Liver (tissue), 9 donors: ENCODE measurements around the gene SMAD6. TPM values are rescaled to one million over a fixed set of nuclear protein-coding genes. Genes with fewer than 3 reads are reported as not detected.

Experiments
- DNase-seq: peaks from one replicate; pipeline ENCODE4 v3.0.0-alpha.2; 2017; ENCODE audit warnings: low spot score
- H3K27ac ChIP-seq, 2 donors: one replicate each; pipeline ENCODE4 v1.7.0; 2013; ENCODE audit warnings: inconsistent platforms in 2 of 2, low read length in 2 of 2, control low read depth in 1 of 2, low read depth in 1 of 2, mild to moderate bottlenecking in 1 of 2
- H3K27me3 ChIP-seq, 4 donors: one replicate each; pipeline versions ENCODE4 v1.6.1 to v1.7.0; 2013; ENCODE audit warnings: low read length in 3 of 4, inconsistent platforms in 1 of 4, mild to moderate bottlenecking in 1 of 4, moderate library complexity in 1 of 4; ENCODE audit not compliant: control insufficient read depth in 4 of 4, insufficient read depth in 4 of 4
- H3K36me3 ChIP-seq, 4 donors: one replicate each; pipeline versions ENCODE4 v1.6.1 to v1.7.0; 2013; ENCODE audit warnings: low read length in 3 of 4, mild to moderate bottlenecking in 3 of 4, low read depth in 1 of 4, moderate library complexity in 1 of 4; ENCODE audit not compliant: control insufficient read depth in 4 of 4, insufficient read depth in 3 of 4
- H3K4me1 ChIP-seq, 4 donors: one replicate each; pipeline versions ENCODE4 v1.6.1 to v1.7.0; 2013; ENCODE audit warnings: low read length in 3 of 4, mild to moderate bottlenecking in 3 of 4, moderate library complexity in 1 of 4; ENCODE audit not compliant: control insufficient read depth in 4 of 4, insufficient read depth in 4 of 4
- H3K4me3 ChIP-seq, 3 donors: one replicate each; pipeline versions ENCODE4 v1.6.1 to v1.7.0; 2013; ENCODE audit warnings: low read length in 3 of 3, control low read depth in 1 of 3, low read depth in 1 of 3, mild to moderate bottlenecking in 1 of 3
- H3K9ac ChIP-seq, 2 donors: one replicate each; pipeline ENCODE4 v1.7.0; 2013; ENCODE audit warnings: low read length in 2 of 2, mild to moderate bottlenecking in 2 of 2, moderate library complexity in 2 of 2, control low read depth in 1 of 2, low read depth in 1 of 2
- H3K9me3 ChIP-seq, 4 donors: one replicate each; pipeline versions ENCODE4 v1.6.1 to v1.7.0; 2013; ENCODE audit warnings: low read length in 3 of 4; ENCODE audit not compliant: control insufficient read depth in 4 of 4
- CTCF ChIP-seq: fragments of 150-350 bp; IDR thresholded peaks from 2 replicates; pipeline ENCODE4 v1.5.1; 2017; ENCODE audit warnings: improper control_type of control experiment, low read depth, low read length; ENCODE audit not compliant: missing input control
- EGR1 ChIP-seq, 2 donors: IDR thresholded peaks; 2 replicates each; pipeline ENCODE4 v1.6.1; 2016 to 2018; ENCODE audit warnings: antibody characterized with exemption in 2 of 2, low read depth in 2 of 2
- GABPA ChIP-seq, 2 donors: IDR thresholded peaks in 1 of 2; conservative IDR thresholded peaks in 1 of 2; 2 replicates each; pipeline ENCODE4 v1.6.1; 2016; ENCODE audit warnings: antibody characterized with exemption in 2 of 2, mild to moderate bottlenecking in 1 of 2, moderate library complexity in 1 of 2
- HNF4A ChIP-seq, 2 donors: conservative IDR thresholded peaks; 2 replicates each; pipeline ENCODE4 v1.6.1; 2016; ENCODE audit warnings: antibody characterized with exemption in 2 of 2, mild to moderate bottlenecking in 2 of 2
- MAX ChIP-seq: IDR thresholded peaks from 2 replicates; pipeline ENCODE4 v1.6.1; 2016; ENCODE audit warnings: antibody characterized with exemption
- NR2F2 ChIP-seq: IDR thresholded peaks from 2 replicates; pipeline ENCODE4 v1.6.1; 2016; ENCODE audit warnings: antibody characterized with exemption
- RXRA ChIP-seq, 2 donors: IDR thresholded peaks; 2 replicates each; pipeline ENCODE4 v1.6.1; 2017 to 2018; ENCODE audit warnings: antibody characterized with exemption in 2 of 2, mild to moderate bottlenecking in 1 of 2
- TAF1 ChIP-seq: conservative IDR thresholded peaks from 2 replicates; pipeline ENCODE4 v1.6.1; 2016; ENCODE audit warnings: antibody characterized with exemption, mild to moderate bottlenecking
- WGBS: extraction: QIAGEN DNeasy Blood & Tissue Kit; methylation state at CpG from one replicate; pipeline ENCODE4 v1.1.7; 2013; 5-methylcytosine and 5-hydroxymethylcytosine counted together
- polyA plus RNA-seq, 2 donors: library from polyadenylated mRNA; stranded (reverse) in 1 of 2; unstranded in 1 of 2; fragments of 200-250 nt in 1 of 2; fragments of >200 nt in 1 of 2; fragmentation: Nextera tagmentation in 1 of 2; extraction: Ambion mirVana in 1 of 2; gene quantifications; one replicate each; pipeline versions ENCODE4 v1.2.1 to v1.2.3, GENCODE V29; 2013 to 2015
- total RNA-seq, 2 donors: library from RNA; depleted of rRNA; stranded (reverse); fragments of >200 nt; gene quantifications; one replicate each; pipeline ENCODE4 v1.2.3, GENCODE V29; 2014
- TF ChIP-seq, protein P1 (sequence below): IDR thresholded peaks from 2 replicates; pipeline ENCODE4 v1.6.1; 2016; ENCODE audit warnings: antibody characterized with exemption
- TF ChIP-seq, protein P2 (sequence below): IDR thresholded peaks from 2 replicates; pipeline ENCODE4 v1.6.1; 2016; ENCODE audit warnings: antibody characterized with exemption, mild to moderate bottlenecking
- donor health status: healthy.
- donor health status: healthy.
- donor health status: healthy.
- donor health status: healthy.
- donor health status: healthy.

SMAD6 gene
- total and polyA plus RNA-seq, 4 donors: 1.2 to 15.1 (median 11.0) TPM

DNA sequence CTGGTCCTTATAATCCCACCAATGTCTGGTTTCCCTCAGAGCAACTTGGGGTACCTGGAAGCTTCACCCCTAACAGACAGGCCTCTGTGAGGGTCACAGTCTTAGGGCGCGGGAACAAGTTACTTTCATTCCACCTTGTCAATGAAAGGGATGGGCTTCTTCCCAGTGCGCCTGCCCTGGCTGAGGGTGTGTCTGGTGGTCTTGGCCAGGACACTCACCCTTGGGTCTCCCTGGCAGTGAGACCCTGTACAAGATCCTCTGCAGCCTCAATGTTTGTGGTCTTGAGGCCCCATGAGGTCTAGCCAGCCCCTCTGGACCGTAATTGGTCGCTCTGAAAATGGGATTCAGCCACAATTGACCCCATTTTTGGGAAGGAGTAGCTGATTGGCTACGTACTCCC lies 40.2 kb downstream of the SMAD6 start:
- Histone ChIP-seq H3K27me3 (no peaks in the 10 kb centered on the region), H3K27ac (no peak overlapping the region), H3K36me3 (no peaks in the 10 kb centered on the region), H3K9me3 (no peaks in the 10 kb centered on the region), H3K4me1 (peaks cover 0 to 12% (median 8%) of the 10 kb centered on the region in 4 donors), H3K9ac (no peak overlapping the region), H3K4me3 (no peak overlapping the region)
- WGBS: 78% methylated on average over 6 of the region's 6 CpGs
- TF ChIP-seq EGR1 (IDR thresholded peaks at IDR 0.05; ENCODE audit: low read depth in 2 of 2) (no peak), TAF1 (no peak), NR2F2 (no peak), MAX (no peak)
- TF ChIP-seq, protein P1, sequence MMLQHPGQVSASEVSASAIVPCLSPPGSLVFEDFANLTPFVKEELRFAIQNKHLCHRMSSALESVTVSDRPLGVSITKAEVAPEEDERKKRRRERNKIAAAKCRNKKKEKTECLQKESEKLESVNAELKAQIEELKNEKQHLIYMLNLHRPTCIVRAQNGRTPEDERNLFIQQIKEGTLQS: no peak
- no peak for DNase-seq

DNA sequence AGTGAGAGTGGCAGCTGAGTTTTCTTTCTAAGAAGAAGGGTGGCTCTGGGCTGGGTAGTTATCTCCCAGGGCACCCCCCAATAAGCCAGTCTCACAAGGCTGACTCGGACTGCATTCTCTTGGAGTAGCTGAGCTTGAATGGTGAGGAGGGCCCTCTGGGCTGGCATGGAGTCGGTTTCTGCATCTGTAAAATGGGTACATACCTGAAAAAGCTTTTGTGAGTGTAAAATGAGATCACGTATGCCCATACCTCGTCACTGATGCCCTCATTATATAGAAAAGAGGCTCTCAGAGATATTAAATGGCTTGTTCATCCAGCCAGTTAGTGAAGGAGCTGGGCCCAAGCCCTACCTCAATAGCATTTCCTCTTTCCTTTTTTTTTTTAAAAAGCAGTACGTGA lies 41.2 kb downstream of the SMAD6 start:
- H3K27ac ChIP-seq: no peak overlapping the region
- no peaks in the 10 kb centered on the region for H3K9me3 ChIP-seq
- DNase-seq: no peak
- no peaks in the 10 kb centered on the region for H3K36me3 ChIP-seq
- no peak for TF ChIP-seq MAX
- TF ChIP-seq, protein P2, sequence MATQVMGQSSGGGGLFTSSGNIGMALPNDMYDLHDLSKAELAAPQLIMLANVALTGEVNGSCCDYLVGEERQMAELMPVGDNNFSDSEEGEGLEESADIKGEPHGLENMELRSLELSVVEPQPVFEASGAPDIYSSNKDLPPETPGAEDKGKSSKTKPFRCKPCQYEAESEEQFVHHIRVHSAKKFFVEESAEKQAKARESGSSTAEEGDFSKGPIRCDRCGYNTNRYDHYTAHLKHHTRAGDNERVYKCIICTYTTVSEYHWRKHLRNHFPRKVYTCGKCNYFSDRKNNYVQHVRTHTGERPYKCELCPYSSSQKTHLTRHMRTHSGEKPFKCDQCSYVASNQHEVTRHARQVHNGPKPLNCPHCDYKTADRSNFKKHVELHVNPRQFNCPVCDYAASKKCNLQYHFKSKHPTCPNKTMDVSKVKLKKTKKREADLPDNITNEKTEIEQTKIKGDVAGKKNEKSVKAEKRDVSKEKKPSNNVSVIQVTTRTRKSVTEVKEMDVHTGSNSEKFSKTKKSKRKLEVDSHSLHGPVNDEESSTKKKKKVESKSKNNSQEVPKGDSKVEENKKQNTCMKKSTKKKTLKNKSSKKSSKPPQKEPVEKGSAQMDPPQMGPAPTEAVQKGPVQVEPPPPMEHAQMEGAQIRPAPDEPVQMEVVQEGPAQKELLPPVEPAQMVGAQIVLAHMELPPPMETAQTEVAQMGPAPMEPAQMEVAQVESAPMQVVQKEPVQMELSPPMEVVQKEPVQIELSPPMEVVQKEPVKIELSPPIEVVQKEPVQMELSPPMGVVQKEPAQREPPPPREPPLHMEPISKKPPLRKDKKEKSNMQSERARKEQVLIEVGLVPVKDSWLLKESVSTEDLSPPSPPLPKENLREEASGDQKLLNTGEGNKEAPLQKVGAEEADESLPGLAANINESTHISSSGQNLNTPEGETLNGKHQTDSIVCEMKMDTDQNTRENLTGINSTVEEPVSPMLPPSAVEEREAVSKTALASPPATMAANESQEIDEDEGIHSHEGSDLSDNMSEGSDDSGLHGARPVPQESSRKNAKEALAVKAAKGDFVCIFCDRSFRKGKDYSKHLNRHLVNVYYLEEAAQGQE: no peak
- TF ChIP-seq HNF4A (conservative IDR thresholded peaks at IDR 0.05): no peak
- TF ChIP-seq RXRA (IDR thresholded peaks at IDR 0.05): no peak
- TF ChIP-seq GABPA (IDR thresholded peaks at IDR 0.05 in 1 of 2, conservative IDR thresholded peaks at IDR 0.05 in 1 of 2): no peak
- TF ChIP-seq CTCF: no peak
- no peak for TF ChIP-seq EGR1 (IDR thresholded peaks at IDR 0.05; ENCODE audit: low read depth in 2 of 2)
- WGBS: 89% methylated on average over 5 of the region's 5 CpGs
- H3K4me3 ChIP-seq: no peak overlapping the region
- no peaks in the 10 kb centered on the region for H3K27me3 ChIP-seq
- H3K4me1 ChIP-seq: peaks cover 0 to 10% (median 7%) of the 10 kb centered on the region in 4 donors
- H3K9ac ChIP-seq: no peak overlapping the region
